Activated CD8-positive, alpha-beta memory T cell treated with anti-CD3 and anti-CD28 coated beads, Interleukin-2, amount 50 U/mL, for 1 hour (primary cell): ENCODE data around the gene MON1B.
"Not testable (repeated sequence)": the region's sequence is repeated elsewhere in the genome, so short reads cannot be mapped to it uniquely, and the experiment has no call there.

Experiments
- DNase-seq: peaks from one replicate; pipeline ENCODE4 v3.0.0-alpha.2; 2020; ENCODE audit errors: extremely low read depth

The MON1B gene

DNA sequence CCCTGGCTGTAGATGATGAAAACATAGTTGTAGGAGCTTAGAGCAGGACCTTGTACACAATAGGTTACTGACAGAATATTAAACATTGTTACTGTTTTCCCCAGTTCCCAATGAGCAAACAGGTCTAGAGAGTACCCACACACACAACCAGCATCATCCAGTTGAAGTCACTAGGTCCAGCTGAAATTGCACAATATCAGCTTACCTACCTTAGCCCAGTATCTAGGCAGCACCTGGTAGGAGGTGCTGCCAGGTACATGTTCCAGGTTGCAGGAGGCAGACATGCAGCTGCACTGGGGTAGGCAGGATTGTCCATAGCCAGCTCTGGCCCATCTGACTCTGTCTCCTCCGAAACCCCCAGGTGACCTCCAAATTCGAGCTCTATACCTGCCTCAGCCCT is 6.8 kb downstream of the MON1B start:
- no peak for DNase-seq

DNA sequence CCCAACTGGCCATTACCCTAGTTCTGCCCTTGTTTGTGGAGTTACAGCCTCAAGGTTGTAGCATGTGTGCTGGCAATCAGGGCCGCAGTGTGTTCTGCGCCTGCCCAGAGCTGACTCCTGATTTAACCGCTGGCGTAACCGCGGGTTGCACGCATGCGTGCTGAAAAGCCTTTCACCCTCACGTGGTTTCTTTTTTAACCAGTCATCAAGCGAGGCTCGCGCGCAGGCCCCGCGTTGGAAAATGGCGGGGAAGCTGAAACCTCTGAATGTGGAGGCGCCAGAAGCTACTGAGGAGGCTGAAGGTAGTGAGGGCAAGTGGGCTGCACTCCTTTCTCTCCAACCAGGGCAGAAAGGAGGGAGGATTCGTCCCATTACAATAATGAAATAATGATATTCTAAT is 8.2 kb downstream of the MON1B start, which contains the start of gene SYCE1L:
SYCE1L (plus strand) TSS at position 198 of the 400 bp plus-strand sequence; CDS start at position 242, 44 bp downstream.
- DNase-seq = no peak

DNA sequence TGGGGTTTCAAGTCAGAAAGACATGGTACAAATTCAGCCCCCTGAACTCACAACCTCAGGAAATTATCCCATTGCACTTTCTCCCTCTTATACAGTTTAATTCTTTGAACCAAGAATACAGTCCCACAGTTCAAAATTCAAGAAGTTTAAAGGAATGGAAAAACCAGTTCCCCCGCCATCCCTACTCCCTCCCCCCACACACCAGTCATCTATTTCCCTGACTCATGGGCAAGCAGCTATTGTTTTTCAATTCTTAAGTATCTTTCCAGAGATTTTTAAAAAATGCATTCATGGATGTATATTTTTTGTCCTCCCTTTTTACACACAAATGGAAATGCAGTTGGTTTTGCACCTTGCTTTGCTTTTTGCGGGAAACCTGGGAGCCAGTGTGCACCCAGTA is 15.5 kb downstream of the MON1B start:
- DNase-seq = no peak

DNA sequence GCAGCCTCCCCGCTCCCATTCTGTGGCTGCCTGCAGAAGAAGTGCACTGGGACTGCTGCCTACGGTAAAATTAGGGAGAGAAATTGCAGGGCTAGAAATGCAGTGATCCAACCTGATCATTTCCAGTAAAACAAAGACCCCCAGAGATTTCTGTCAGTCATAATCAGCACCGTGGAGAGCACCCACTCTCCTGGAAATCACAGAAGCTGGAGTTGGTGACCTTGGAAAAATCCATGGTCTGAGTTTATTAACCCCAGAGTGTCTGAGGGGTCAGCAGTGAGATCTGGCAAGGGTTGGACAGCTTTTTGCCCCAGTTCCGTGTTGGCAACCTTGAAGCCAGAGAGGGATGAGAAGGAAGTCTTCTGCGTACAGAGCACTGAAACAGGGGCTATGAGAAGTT is 16.0 kb downstream of the MON1B start:
- DNase-seq = no peak

DNA sequence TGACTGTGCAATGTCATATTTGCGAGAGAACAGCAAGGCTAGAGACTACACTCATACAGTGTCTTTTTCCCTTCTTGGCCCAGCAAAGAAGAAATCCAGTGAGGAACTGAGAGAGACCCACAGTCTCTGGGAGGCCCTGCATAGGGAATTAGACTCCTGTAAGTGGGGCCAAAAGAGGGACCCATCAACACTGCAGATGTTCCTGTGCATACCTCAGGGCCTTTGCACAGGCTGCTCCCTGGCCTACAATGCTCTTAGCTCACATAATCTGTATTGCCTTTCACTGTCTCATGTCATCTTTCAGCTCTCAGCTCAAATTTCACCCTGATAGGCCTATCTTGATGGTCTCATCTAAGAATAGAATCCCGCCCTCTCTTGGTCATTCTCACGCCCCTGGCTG is 17.4 kb downstream of the MON1B start:
- DNase-seq = no peak

DNA sequence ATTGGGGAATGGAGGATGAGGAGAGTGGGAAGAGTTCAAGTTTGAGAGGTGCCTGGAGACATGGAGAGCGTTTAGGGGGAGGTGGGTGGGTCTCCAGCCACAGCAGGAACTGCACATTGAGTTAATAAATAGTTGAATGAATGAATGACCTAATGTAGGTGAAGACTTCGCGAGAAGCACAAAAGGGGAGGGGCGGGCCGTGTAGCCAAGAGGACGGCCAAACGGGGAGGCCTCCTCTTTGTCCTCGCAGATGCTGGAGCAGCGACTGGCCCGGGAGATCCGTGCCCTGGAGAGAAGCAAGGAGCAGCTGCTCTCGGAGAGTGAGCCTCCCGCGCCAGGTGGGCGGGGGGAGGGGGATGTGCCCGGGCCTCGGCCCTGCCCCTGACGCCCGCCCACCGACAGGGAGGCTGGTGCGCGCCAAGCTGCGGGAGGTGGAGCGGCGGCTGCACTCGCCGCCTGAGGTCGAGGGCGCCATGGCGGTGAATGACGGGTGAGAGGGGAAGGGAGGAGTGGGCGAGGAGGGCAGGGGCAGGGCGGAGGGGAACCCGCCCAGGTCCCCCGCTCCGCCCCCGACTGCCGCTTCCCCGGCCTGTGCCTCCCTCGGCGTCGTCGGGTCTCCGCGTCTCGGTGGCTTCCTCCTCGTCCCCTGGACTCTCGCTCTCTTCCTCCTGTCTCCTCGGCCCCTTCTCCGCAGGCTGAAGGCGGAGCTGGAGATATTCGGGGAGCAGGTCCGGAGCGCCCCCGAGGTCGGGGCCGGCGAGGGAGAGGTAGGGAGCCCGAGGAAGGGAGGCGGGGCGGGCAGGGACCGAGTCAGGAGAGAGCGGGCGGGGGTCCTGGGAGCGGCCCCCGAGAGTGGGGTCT is 21.1 kb downstream of the MON1B start:
- DNase-seq = peak; percentile 34

DNA sequence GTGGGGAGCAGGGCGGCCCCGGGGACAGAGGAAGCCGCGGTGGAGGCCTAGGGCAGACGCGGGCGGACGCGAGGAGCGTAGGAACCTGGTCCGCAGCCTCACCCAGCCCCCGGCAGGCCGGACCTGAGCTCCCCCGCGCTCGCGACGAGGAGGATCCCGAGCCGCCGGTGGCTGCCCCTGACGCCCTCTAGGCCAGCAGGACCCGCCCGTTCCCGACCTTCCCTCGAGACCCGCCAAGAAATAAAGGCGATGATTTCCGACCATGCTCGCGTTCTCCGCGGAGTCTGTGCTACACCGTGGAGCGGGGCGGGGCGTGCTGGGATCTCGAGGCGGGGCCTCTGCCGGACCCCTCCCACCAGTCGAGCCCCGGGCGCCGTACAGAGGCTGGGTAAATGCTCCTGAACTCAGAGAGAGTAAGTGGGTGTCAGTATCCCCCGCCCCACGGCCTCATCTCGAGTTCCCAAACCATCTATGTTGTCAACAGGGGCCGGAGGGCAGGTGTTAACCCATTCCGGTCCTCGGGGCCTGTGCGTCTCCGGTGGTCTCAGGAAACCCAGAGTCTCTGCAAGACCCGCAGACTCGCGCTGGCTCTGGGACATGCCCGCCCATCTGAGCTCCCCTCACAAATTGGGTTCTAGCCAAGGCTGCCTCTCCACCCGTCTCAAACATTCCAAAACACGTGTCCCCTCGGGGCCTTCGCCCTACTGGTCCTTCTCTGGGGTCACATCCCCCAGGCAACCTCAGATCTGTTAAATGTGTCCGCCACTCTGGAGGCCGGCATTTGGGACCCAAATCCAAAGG is 22.0 kb downstream of the MON1B start:
- no peak for DNase-seq

DNA sequence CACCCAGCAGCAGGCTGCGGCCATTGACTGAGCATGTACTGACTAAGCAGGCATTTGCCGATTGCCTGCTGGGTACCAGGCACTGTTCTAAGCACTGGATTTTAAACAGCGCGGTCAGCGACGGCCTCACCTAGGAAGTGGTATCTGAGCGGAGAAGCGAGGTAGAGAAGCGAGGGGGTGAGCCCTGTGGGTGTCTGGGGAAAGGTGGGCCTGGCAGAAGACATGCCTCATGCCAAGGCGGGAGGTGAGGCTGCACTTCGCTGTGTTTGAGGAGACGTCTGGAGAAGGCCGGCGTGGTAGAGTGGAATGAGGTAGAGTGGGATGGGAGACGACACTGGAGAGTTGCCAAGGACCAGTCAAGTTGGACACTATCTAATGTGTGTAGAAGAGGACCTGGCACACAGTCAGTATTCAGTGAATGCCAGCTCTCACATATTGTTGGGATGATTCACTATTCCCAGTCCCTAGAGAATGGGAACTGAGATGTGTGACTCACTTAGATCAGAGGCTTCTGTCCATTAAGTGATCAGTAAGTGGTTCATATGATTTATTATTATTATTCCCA is 22.6 kb downstream of the MON1B start:
- DNase-seq = no peak

DNA sequence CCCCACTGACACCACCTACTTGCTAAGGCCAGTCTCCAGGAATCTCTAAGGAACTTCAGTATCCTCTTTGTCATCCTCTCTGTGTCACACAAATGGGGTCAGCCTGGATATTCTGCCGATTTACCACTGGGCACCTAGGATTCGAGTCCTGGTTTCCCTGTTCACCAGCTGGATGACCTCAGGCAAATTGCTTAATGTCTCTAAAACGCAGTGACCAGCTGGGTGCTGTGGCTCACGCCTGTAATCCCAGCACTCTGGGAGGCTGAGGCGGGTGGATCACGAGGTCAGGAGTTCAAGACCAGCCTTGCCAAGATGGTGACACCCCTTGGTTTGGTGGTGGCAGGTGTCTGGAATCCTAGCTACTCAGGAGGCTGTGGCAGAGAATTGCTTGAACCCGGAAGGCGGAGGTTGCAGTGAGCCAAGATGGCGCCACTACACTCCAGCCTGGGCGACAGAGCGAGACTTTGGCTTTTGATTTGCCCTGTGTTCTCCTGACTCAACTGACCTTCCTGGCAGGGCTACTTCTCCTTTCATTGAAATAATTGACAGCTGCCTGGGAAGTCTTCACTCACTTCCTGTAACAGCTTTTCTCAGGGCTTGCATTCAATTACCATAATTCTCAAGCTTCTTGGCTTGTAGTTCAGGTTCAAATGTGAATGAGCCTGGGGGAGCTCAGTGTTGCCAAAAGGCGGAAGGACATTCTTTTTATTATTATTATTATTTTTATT is 23.6 kb downstream of the MON1B start:
- no peak for DNase-seq

DNA sequence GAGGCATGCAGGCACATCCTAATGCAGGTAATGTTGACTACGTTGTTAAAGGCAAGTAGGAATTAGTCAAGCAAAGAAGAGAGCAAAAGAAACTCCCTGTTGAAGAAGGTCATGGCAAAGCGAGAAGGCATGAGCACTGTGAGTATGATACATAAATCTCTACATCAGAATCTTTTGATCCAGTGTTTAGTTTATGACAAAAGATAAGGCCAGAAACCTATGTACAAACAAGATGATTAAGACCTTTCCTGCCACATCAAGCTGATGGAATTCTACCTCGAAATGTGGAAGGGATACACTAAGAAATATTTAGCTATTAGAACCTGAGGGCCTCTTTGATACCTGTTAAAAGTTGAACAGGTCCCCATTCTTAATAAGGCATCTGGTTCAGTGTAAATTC is 28.4 kb downstream of the MON1B start:
- DNase-seq = no peak

DNA sequence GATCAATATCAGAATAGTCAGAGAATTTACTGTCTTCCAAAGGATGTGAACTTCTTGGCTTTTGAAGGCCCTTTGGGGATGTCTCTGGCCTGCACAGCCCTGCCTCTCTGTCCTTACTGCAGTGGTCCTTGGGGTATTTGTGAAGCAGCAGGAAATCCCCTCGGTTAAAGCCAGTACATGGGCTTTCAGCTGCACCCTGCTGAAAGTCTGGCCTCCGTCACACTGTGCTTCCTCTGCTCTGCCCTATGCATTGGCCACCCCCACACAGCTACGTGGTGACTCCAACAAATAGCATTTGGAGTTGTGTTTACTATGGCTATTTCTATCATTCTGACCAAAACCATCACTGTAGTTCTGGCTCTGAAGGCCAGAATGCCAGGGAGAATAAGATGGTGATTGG is 29.4 kb downstream of the MON1B start:
- DNase-seq = no peak

DNA sequence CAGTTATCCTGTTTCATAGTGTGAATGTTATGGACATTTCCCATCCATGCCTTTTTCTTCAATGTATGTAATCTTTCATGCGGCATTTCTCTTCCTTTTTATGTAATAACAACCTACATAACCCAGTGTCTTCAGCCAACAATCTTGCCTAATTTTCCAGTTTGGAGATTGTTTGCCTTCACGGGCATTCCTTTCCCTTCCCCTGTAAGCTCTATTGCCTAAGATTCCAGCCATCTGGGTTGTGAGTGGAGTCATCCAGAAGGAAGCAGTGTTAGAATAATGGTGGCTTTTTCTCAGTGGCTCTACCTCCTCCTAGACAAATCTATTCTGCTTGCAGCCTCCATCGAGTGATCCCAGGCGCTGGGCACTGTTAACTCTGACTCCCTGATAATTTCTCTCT is 30.5 kb downstream of the MON1B start:
- no peak for DNase-seq

DNA sequence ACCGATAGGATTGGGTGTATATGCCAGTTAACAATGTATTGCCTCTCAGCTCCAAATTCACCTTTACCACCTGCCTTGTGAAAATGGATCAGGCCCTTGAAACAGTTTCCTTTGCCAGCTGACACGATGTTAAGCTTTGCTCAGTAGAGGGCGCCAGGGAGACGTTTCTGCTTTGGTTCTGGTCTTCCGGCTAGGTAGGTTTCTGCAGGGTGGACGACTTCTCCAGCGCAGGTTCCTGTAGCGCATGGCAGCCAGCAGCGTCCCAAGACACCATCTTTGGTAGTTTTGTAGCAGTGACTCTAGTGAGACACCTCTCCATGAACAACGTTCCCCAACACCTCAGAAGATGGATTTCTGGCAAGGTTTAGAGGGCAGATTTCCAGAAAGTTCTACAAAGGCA is 32.2 kb downstream of the MON1B start:
- no peak for DNase-seq

DNA sequence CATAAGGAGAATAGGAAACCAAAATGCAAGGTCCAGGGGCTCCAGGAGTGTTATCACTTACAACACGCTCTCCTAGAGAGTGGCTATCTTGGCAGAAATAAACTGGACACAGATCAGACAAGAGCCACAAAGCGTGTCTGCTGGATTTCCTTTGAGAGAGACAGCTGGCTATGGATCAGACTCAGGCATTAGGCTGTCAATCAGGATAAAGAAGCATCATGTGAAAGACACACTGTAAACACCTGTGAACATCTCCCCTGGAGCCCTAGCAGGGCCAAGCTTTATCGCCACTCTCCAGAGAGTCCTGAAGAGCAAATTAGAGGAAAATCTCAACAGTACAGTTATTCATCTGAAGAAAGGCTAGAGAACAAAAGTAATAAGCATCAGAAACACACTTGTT is 34.2 kb downstream of the MON1B start:
- DNase-seq = no peak

DNA sequence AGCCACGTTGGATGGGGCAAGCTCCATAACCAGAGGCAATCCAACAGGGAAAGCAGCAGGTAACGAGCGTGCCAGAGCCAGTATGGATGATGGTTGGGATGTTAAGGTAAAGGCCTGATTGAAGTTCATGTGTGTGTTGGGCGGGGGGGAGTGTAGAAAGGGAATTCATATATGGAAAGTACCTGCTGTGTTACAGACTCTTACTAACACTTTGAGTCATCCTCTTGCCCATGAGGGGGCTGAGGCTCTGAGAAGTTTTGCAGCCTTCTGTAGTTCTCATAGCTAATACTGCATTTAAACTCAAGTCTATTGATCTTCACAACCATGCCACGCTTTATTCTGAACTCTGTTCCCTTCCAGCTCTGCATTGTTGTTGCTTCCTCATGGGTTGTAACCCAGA is 36.8 kb downstream of the MON1B start:
- no peak for DNase-seq

DNA sequence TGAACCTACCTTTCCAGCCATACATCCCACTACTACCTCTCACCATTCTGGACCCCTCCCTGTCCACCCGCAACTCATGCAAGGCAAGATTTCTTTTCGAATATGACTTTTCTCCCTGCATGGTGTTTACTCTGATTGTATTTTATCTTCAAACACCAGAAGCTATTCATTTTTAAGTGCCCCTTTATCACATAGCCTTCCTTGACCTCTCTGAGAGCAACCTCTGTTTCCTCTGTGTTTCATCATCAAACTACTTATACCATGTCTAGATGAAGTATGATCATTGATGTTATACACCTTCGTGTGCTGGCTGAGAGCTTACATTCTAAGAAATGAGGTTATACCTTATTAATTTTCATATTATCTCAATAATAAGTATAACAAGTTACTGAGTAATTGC is 40.1 kb downstream of the MON1B start:
- no peak for DNase-seq

DNA sequence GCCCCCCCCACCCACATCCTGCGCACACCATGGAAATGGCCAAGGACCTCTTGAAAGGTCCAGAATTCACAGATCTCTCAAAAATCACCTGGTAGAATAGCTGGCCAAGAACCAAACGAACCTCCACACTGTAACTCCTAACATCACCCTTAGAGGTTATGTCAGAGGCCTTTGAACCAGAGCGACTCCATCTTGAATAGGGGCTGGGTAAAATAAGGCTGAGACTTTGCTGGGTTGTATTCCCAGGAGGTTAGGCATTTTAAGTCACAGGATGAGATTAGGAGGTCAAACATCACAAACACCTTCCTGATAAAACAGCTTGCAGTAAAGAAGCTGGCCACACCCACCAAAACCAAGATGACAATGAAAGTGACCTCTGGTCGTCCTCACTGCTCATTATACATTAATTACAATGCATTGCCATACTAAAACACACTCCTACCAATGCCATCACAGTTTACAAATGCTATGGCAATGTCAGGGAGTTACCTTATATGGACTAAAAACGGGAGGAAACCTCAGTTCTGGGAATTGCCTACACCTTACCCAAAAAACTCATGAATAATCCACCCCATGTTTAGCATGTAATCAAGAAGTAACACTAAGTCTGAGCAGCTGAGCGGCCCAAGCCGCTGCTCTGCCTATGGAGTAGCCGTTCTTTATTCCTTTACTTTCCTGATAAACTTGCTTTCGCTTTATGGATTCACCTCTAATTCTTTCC is 43.0 kb downstream of the MON1B start:
- no peak for DNase-seq

DNA sequence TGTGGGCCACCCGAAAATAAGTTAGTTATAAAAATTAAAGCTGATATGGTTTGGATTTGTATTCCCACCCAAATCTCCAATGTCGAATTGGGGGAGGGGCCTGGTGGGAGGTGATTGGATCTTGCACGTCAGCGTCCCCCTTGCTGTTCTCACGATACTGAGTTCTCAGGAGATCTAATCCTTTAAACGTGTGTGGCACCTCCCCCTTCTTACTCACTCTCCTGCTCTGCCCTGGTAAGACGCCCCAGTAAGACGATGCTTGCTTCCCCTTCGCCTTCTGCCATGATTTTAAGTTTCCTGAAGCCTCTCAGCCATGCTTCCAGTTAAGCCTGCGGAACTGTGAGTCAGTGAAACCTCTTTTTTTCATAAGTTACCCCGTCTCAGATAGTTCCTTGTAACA is 43.6 kb downstream of the MON1B start:
- no peak for DNase-seq

DNA sequence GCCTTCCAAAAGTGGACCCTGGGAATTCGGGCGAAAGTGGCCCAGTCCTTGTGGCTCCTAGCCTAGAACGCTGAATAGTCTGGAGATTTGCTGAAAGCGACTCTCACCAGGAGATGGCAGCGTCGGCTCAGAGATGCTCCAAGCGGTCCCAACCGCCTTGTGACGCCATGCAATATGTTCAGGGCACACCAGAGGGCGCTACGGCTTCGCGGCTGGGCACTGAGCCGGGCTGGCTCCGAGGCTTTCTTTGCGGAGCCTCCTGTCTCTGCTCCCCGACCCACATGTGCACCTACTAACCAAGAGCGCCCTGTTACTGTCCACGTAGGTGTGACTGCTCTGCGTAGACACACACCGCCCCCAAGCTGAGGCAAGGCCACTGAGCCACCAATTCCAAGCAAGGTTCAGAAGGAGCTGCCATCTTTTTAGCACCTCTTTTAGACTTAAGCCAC is 45.1 kb downstream of the MON1B start:
- peak; percentile 63 for DNase-seq

DNA sequence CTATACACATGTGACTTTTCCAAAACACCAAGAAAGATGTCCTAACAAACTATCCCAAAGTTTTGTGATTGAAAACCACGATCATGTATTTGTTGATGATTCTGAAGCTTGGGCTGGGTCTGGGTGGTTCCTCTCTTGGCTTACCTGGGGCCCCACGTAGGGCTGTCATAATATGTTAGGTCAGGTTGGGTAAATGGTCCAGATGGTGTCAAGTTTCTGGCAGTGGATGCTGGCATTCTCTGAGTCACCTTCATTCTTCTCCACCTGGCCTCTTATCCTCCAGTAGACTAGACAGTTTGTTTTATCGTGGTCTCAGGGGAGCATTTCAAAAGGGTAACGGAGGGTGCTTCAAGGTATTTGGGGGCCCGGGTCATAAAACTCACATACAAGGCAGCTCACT is 47.6 kb downstream of the MON1B start:
- DNase-seq = no peak

DNA sequence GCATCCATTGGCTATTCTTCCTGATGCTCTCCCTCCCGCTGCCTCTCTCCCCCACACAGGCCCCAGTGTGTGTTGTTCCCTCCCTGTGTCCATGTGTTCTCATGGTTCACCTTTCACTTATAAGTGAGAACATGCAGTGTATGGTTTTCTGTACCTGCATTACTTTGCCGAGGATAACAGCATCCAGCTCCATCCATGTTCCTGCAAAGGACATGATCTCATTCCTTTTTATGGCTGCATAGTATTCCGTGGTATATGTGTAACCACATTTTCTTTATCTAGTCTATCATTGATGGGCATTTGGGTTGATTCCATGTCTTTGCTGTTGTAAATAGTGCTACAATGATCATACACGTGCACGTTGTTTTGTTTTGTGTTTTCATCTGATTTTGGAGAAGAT is 51.5 kb downstream of the MON1B start:
- DNase-seq = not testable (repeated sequence)
